SK-N-MC (cell line): Measurements from ENCODE around the gene BAHCC1.

Experiments
- EZH2 ChIP-seq: fragments of 200-600 bp; sonication (generic); IDR thresholded peaks from one replicate; pipeline ENCODE4 v1.6.1; 2017; ENCODE audit warnings: antibody characterized with exemption
- FOXP2 ChIP-seq: optimal IDR thresholded peaks from 2 replicates; pipeline ENCODE3; 2011; ENCODE audit warnings: mild to moderate bottlenecking, moderate library complexity; ENCODE audit not compliant: insufficient read depth; ENCODE audit errors: extremely low read length, control extremely low read depth
- POLR2AphosphoS5 ChIP-seq: IDR thresholded peaks from 2 replicates; pipeline ENCODE4 v1.6.1; 2012; ENCODE audit warnings: mild to moderate bottlenecking, low read depth, low read length, borderline replicate concordance

GRCh38 chr17:81473019-81473418, 77.8 kb downstream of the BAHCC1 start:
- TF ChIP-seq EZH2 (no peak), POLR2AphosphoS5 (no peak), FOXP2 (no peak)
